Endothelial cell of umbilical vein (primary cell): ENCODE data around the gene DRD4. TPM values are rescaled to one million over a fixed set of nuclear protein-coding genes. Genes with fewer than 3 reads are reported as not detected.
"Not testable (repeated sequence)": the region's sequence is repeated elsewhere in the genome, so short reads cannot be mapped to it uniquely, and the experiment has no call there.

Experiments used
- BruUV-seq: library from RNA; stranded (reverse); fragments of 400-500 nt; replicated peaks from 2 replicates; lab custom pipeline; 2021; lab: Mats Ljungman, UMichigan
- CTCF ChIA-PET: fragments of 300-600, 350-600 bp; sonication (Branson Sonifier 250); formaldehyde crosslinking; loops from one replicate; lab custom pipeline; 2021; ENCODE audit warnings: antibody characterized with exemption, inconsistent platforms; lab: Charles Lee
- POLR2A ChIA-PET: fragments of 300-600, 350-600 bp; sonication (Branson Sonifier 250); formaldehyde crosslinking; loops from one replicate; lab custom pipeline; 2021; ENCODE audit warnings: antibody characterized with exemption, inconsistent platforms; lab: Charles Lee
- DNase-seq: peaks from one replicate; pipeline ENCODE4 v3.0.0-alpha.2; 2011; ENCODE audit warnings: low read depth, low spot score
- FAIRE-seq: peaks from 2 replicates; lab custom pipeline; 2011; peaks lifted over from hg19 to GRCh38; lab: Jason Lieb, UNC
- H2AFZ ChIP-seq: 2 replicates; pipeline ENCODE4 v1.6.0; 2012; ENCODE audit warnings: low read depth, low read length, control low read depth, inconsistent platforms
- H3K27ac ChIP-seq: 2 replicates; pipeline ENCODE4 v1.5.1; 2011; ENCODE audit warnings: low read depth, mild to moderate bottlenecking, control low read depth, low read length, moderate library complexity; ENCODE audit not compliant: insufficient read depth
- H3K27me3 ChIP-seq, 2 experiments: 2 replicates each; pipeline versions ENCODE4 v1.6.0 to v1.6.1; 2011; ENCODE audit warnings: low read length in 2 of 2, mixed read lengths in 1 of 2; ENCODE audit not compliant: control insufficient read depth in 2 of 2, insufficient read depth in 2 of 2
- H3K36me3 ChIP-seq, 2 experiments: 2 replicates in 1 of 2; 3 replicates in 1 of 2; pipeline ENCODE4 v1.5.1; 2011; ENCODE audit warnings: low read length in 2 of 2, mild to moderate bottlenecking in 1 of 2, moderate library complexity in 1 of 2; ENCODE audit not compliant: control insufficient read depth in 2 of 2, insufficient read depth in 2 of 2; ENCODE audit errors: extremely low read depth in 1 of 2
- H3K4me1 ChIP-seq: 3 replicates; pipeline ENCODE4 v1.5.1; 2011; ENCODE audit warnings: mild to moderate bottlenecking, low read length; ENCODE audit not compliant: control insufficient read depth, insufficient read depth; ENCODE audit errors: extremely low read depth
- H3K4me2 ChIP-seq: 2 replicates; pipeline ENCODE4 v1.6.1; 2011; ENCODE audit warnings: low read length, control low read depth, mixed read lengths; ENCODE audit not compliant: insufficient read depth
- H3K4me3 ChIP-seq, 3 experiments: fragments of 200-600 bp in 1 of 3; sonication (generic), shearing (Covaris generic) in 1 of 3; replicated peaks in 1 of 3; 2 replicates each; pipeline ENCODE4 v1.5.1; 2011 to 2016; ENCODE audit warnings: control low read depth in 3 of 3, low read length in 3 of 3, mild to moderate bottlenecking in 2 of 3, inconsistent platforms in 1 of 3, low read depth in 1 of 3, moderate library complexity in 1 of 3; ENCODE audit not compliant: insufficient read depth in 1 of 3
- H3K79me2 ChIP-seq: 2 replicates; pipeline ENCODE4 v1.6.0; 2012; ENCODE audit warnings: low read length, inconsistent platforms; ENCODE audit not compliant: control insufficient read depth, insufficient read depth
- H3K9ac ChIP-seq: replicated peaks from 2 replicates; pipeline ENCODE3; 2011; ENCODE audit warnings: low read length, control low read depth; ENCODE audit not compliant: insufficient read depth; ENCODE audit errors: extremely low read depth
- H3K9me1 ChIP-seq: replicated peaks from 3 replicates; pipeline ENCODE4 v1.6.0; 2011; ENCODE audit warnings: mild to moderate bottlenecking, low read length; ENCODE audit not compliant: control insufficient read depth, insufficient read depth; ENCODE audit errors: extremely low read depth
- H3K9me3 ChIP-seq: replicated peaks from 2 replicates; pipeline ENCODE4 v1.5.1; 2012; ENCODE audit warnings: low read length, inconsistent platforms; ENCODE audit not compliant: control insufficient read depth, insufficient read depth
- H4K20me1 ChIP-seq: replicated peaks from 2 replicates; pipeline ENCODE3; 2011; ENCODE audit warnings: mild to moderate bottlenecking, low read length; ENCODE audit not compliant: control insufficient read depth, insufficient read depth; ENCODE audit errors: extremely low read depth
- CTCF ChIP-seq, 2 donors: IDR thresholded peaks; 1 replicate in 1 of 2; 2 replicates in 1 of 2; pipeline ENCODE4 v1.5.1; 2011; ENCODE audit warnings: low read length in 2 of 2, mild to moderate bottlenecking in 2 of 2, moderate library complexity in 2 of 2, control low read depth in 1 of 2, inconsistent platforms in 1 of 2, low read depth in 1 of 2; ENCODE audit not compliant: insufficient read depth in 1 of 2; ENCODE audit errors: extremely low read depth in 1 of 2
- EZH2 ChIP-seq: IDR thresholded peaks from 2 replicates; pipeline ENCODE4 v1.6.1; 2012; ENCODE audit warnings: borderline replicate concordance, low read depth, mild to moderate bottlenecking, moderate library complexity, low read length, inconsistent platforms; ENCODE audit not compliant: severe bottlenecking
- FOS ChIP-seq: IDR thresholded peaks from 2 replicates; pipeline ENCODE4 v1.6.1; 2011; ENCODE audit warnings: mild to moderate bottlenecking, low read length, moderate library complexity, borderline replicate concordance; ENCODE audit not compliant: insufficient read depth
- GATA2 ChIP-seq: IDR thresholded peaks from 2 replicates; pipeline ENCODE4 v1.7.0; 2011; ENCODE audit warnings: low read depth, mild to moderate bottlenecking, moderate library complexity, mixed read lengths, low read length; ENCODE audit not compliant: insufficient read length, insufficient read depth
- JUN ChIP-seq: IDR thresholded peaks from 2 replicates; pipeline ENCODE4 v1.6.1; 2011; ENCODE audit warnings: borderline replicate concordance, low read depth; ENCODE audit not compliant: insufficient read length, insufficient read depth
- MAX ChIP-seq: IDR thresholded peaks from 2 replicates; pipeline ENCODE4 v1.6.1; 2011; ENCODE audit not compliant: insufficient read depth, insufficient read length
- MYC ChIP-seq: IDR thresholded peaks from one replicate; pipeline ENCODE4 v1.6.1; 2011; ENCODE audit warnings: mild to moderate bottlenecking, low read depth, low read length
- POLR2A ChIP-seq: IDR thresholded peaks from 2 replicates; pipeline ENCODE4 v1.6.1; 2012; ENCODE audit warnings: low read depth, mild to moderate bottlenecking, control low read depth, low read length
- POLR2AphosphoS5 ChIP-seq: IDR thresholded peaks from 2 replicates; pipeline ENCODE4 v1.6.1; 2012; ENCODE audit warnings: low read depth, mild to moderate bottlenecking, control low read depth, low read length, moderate library complexity; ENCODE audit not compliant: insufficient read depth
- dilution Hi-C: fragments of 300-500 bp; cut with MboI; formaldehyde crosslinking; loops from one replicate; pipeline ENCODE4 v1.15.0; 2019; ENCODE audit warnings: low sequenced_read_pairs; ENCODE audit not compliant: extremely low pct_ligation_motif_present
- intact Hi-C: fragments of 100-400 bp; cut with micrococcal nuclease; formaldehyde crosslinking; loops from one replicate; pipeline ENCODE4 v1.10.0; 2022
- polyA plus RNA-seq, 4 experiments: library from polyadenylated mRNA; depleted of rRNA in 3 of 4; stranded (reverse) in 3 of 4; unstranded in 1 of 4; fragments of >200 nt; gene quantifications; 2 replicates each; pipeline versions ENCODE4 v1.2.1 to v1.2.3, GENCODE V29; 2011 to 2012; ENCODE audit warnings: missing spikeins in 1 of 4
- total RNA-seq: library from RNA; stranded (reverse); gene quantifications from 2 replicates; pipeline ENCODE4 v1.2.3, GENCODE V29; 2021

The DRD4 gene
- total and polyA plus RNA-seq, 2 donors (not counting 3 experiments of a cell fraction or from before 2014, with no cell fraction given), result 0.24 TPM; not detected in 1

GRCh38 chr11:653837-654236 lies 16.8 kb downstream of the DRD4 start:
- ChIA-PET POLR2A (no interaction called here), CTCF (no interaction called here)
- DNase-seq (no peak), FAIRE-seq (no peak)
- H3K4me2 ChIP-seq, result no peak overlapping the region
- no peaks in the 10 kb centered on the region for H3K79me2 ChIP-seq
- no peaks in the 10 kb centered on the region for H4K20me1 ChIP-seq
- no peaks in the 10 kb centered on the region for H3K9me1 ChIP-seq
- no peaks in the 10 kb centered on the region for H3K27me3 ChIP-seq
- H3K27ac ChIP-seq, result no peak overlapping the region
- peaks cover 0 to 23% of the 10 kb centered on the region in 2 experiments for H3K36me3 ChIP-seq
- no peak overlapping the region for H3K9ac ChIP-seq
- dilution Hi-C loops, result no loop called here
- TF ChIP-seq EZH2, result no peak
- TF ChIP-seq CTCF (IDR thresholded peaks at IDR 0.05; ENCODE audit: extremely low read depth in 1 of 2, insufficient read depth in 1 of 2, low read depth in 1 of 2, low read length in 2 of 2), result no peak
- TF ChIP-seq MAX, result no peak
- no peak for TF ChIP-seq GATA2
- no peak for TF ChIP-seq FOS
- no peak for TF ChIP-seq JUN
- no peak for TF ChIP-seq POLR2A
- TF ChIP-seq MYC, result no peak
- no peak for TF ChIP-seq POLR2AphosphoS5
- H3K4me1 ChIP-seq, result no peaks in the 10 kb centered on the region
- BruUV-seq, result no TSS peak
- intact Hi-C loops, result no loop called here
- no peak overlapping the region for H2AFZ ChIP-seq
- no peak overlapping the region for H3K4me3 ChIP-seq
- H3K9me3 ChIP-seq, result no peaks in the 10 kb centered on the region

GRCh38 chr11:654444-654843 lies 17.4 kb downstream of the DRD4 start:
- H3K79me2 ChIP-seq, dilution Hi-C loops, H3K27ac ChIP-seq, H3K27me3 ChIP-seq, intact Hi-C loops, CTCF ChIA-PET, H4K20me1 ChIP-seq, DNase-seq, POLR2A ChIA-PET, H3K4me2 ChIP-seq, H2AFZ ChIP-seq, BruUV-seq, H3K4me3 ChIP-seq, FAIRE-seq, H3K9ac ChIP-seq, H3K9me3 ChIP-seq, H3K9me1 ChIP-seq, H3K4me1 ChIP-seq: not testable (repeated sequence)
- H3K36me3 ChIP-seq, result peaks cover under 1 to 24% of the 10 kb centered on the region in 2 experiments
